HG02588 (cell line): Measurements from ENCODE around the gene KRTAP5-2.

Experiments
- ATAC-seq: cut with Tn5 transposase; IDR thresholded peaks from one replicate; pipeline ENCODE4 v1.9.1; 2021; ENCODE audit warnings: mild to moderate bottlenecking, moderate library complexity; ENCODE audit not compliant: unreplicated experiment

KRTAP5-2 gene

GRCh38 chr11:1557904-1558774, 40.0 kb downstream of the KRTAP5-2 start:
- no peak for ATAC-seq

GRCh38 chr11:1557051-1557884, 40.8 kb downstream of the KRTAP5-2 start:
- no peak for ATAC-seq

- no peak for ATAC-seq
Observed at GRCh38 chr11:1556278-1556902, 41.7 kb downstream of the KRTAP5-2 start.

- no peak for ATAC-seq
Observed at GRCh38 chr11:1555713-1556153, 42.4 kb downstream of the KRTAP5-2 start.

GRCh38 chr11:1554981-1555712, 42.9 kb downstream of the KRTAP5-2 start:
- no peak for ATAC-seq

GRCh38 chr11:1553808-1554594, 44.1 kb downstream of the KRTAP5-2 start:
- no peak for ATAC-seq

- no peak for ATAC-seq
Observed at GRCh38 chr11:1549338-1550330, 48.5 kb downstream of the KRTAP5-2 start.

GRCh38 chr11:1548221-1549070, 49.6 kb downstream of the KRTAP5-2 start:
- ATAC-seq, result no peak

GRCh38 chr11:1547467-1548098, 50.5 kb downstream of the KRTAP5-2 start:
- no peak for ATAC-seq
